ENCODE measurements around the gene RPS6KA2.

The RPS6KA2 gene

GRCh38 chr6:166497087-166497899, 129.8 kb downstream of the RPS6KA2 start:
- DNase-seq, result no peak

DNA sequence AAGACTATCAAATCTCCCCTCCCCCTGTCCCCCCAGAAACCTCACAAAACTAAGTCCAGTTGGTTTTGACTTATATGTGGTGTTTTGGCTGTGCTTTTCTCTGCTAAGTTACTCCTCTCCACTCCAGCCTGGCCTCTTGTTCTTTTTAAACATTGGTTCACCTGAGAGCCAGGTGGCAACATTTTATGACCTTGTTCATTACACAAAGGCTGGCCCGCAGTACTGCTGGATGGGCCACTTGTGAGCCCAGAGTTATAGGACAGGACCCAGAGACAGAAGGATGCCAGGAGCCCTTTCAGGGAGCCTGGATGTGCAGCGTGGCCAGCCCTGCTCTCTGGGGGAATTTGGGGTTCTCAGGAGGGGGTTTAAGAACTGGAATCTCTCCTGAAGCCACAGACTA, 130.6 kb downstream of the RPS6KA2 start:
- DNase-seq, result no peak

DNA sequence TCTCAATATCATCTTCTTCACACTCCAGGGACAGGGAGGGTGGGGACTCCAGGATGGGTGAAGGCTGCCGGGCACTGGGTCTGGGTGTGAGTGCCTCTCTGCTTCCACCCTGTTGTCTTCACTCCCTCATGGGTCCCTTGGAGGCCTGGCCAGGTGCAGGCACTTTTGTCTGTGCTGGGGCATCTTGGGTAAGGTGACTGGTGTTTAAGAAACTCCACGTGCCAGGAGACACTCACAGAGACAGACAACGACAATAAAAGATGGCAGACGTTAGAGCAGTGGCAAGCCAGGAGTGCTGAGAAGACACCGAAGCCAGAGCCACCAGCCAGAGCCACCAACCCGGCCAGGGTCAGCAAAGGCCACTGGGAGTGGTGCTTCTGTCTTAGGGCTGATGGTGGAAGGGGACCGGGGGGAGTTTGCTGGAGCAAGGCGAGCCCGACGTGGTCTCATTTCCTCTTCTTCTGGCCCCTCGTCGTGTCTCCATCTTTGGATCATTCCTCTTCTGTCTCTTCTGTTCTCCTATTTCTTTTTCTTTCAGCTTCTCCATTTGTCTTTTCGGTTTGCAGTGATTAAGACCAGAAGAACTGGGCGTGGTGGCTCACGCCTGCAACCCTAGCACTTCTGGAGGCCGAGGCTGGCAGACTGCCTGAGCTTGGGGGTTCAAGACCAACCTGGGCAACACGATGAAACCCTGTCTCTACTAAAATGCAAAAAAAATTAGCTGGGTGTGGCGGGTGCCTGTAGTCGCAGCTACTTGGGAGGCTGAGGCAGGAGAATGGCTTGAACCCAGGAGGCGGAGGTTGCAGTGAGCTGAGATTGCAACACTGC, 131.3 kb downstream of the RPS6KA2 start:
- no peak for DNase-seq

GRCh38 chr6:166494757-166495486, 132.1 kb downstream of the RPS6KA2 start:
- DNase-seq, result no peak

DNA sequence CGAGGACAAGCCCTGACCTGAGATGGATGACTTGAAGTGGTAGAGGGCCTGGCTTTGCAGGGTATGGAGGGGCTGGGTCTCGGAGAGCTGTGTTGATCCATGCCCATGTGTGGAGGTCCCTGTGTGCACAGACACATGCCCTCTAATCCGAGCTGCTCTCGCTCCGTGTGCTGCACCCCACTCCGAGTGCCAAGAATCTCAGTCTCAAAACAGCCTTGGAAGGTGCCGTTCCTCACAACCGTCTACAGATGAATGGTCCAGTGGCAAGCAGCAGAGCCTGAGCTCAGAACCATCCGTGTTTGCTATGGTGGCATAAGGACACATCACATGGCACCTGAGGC, 133.0 kb downstream of the RPS6KA2 start:
- no peak for DNase-seq

DNA sequence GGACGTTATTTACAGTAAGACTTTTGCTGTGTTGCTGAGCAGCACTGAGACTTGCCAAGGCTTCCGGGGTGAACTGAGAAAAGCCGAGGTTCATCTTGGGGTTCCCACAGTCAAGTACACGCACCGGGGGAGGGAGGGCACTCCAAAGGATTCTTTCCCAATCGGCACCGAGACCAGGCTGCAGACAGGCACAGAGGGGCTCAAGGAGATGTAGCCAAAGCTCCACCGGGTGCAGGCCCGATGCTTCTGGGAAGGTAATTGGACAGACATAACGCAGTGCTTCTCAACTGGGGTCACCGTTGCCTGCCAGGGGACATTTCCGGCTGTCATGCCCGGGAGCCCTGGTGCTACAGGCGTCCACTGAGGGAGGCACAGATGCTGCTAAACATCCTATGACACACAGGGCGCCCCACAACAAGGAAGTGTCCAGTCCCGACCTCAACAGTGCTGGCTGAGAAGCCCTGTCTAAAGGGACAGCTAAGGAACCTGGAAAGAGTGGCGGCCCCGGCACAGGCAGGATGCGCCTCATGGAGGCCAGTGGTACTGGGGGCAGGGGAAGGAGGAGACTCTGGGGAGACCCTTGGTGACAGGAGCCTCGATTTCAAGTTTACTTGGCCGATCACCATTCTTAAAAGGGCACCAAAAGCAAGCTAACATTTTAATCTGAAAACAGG, 133.5 kb downstream of the RPS6KA2 start:
- no peak for DNase-seq

DNA sequence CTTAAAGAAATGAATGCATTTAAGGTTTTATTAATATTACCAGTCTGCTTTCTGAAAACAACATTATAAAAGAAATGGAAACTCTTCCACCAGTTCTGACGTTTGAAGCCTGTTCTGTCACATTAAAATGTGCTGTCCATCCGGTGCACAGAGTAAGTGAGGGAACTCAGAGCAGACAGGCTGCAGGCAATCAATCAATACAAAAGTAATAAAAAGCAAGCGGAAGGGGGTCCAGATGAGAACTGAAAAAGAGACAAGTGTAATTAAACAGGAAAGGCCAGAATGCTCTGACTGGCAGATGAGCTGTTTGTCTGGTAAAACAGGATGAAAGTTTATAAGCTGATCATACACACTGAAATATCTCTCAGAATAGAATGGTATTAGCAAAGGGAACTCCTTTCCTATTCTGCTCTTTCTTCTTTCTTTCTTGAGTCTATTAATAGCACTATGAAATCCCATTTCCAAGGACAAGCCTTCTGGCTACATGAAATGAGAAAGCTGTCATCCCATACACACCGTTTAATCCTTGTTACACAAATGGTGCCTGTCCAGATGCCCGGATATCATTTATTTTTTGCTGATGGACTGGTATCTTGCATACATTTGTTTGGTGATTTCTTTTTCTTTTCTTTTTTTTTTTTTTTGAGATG, 134.8 kb downstream of the RPS6KA2 start:
- DNase-seq, result no peak

- DNase-seq, result no peak
Observed at GRCh38 chr6:166490671-166491500, 136.2 kb downstream of the RPS6KA2 start.

- no peak for DNase-seq
Observed at GRCh38 chr6:166489301-166490155, 137.5 kb downstream of the RPS6KA2 start.

DNA sequence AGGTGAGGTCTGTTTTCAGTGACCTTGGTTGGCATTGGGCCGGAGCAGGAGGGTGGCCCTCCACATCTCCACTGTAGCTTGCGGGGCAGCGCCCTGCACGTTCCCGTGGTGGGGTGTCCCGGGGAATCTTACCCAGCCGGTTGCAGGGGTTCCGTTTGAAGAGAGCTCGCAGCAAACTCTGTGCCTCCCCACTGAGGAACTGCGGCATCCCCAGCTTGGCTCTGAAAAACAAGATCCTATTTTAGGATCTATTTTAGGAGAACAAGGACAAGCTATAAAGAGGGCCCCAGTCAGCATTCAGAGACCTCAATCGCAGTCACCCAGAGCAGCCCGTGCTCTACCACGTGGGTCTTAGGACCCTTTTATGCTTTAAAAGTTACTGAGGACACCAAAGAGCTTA, 138.3 kb downstream of the RPS6KA2 start:
- DNase-seq, result no peak

- DNase-seq, result peak; percentile 66
Observed at GRCh38 chr6:166488076-166488685, 138.9 kb downstream of the RPS6KA2 start.

- DNase-seq, result no peak
Observed at GRCh38 chr6:166487148-166487547, 139.9 kb downstream of the RPS6KA2 start.

GRCh38 chr6:166486536-166486880, 140.5 kb downstream of the RPS6KA2 start:
- no peak for DNase-seq

DNA sequence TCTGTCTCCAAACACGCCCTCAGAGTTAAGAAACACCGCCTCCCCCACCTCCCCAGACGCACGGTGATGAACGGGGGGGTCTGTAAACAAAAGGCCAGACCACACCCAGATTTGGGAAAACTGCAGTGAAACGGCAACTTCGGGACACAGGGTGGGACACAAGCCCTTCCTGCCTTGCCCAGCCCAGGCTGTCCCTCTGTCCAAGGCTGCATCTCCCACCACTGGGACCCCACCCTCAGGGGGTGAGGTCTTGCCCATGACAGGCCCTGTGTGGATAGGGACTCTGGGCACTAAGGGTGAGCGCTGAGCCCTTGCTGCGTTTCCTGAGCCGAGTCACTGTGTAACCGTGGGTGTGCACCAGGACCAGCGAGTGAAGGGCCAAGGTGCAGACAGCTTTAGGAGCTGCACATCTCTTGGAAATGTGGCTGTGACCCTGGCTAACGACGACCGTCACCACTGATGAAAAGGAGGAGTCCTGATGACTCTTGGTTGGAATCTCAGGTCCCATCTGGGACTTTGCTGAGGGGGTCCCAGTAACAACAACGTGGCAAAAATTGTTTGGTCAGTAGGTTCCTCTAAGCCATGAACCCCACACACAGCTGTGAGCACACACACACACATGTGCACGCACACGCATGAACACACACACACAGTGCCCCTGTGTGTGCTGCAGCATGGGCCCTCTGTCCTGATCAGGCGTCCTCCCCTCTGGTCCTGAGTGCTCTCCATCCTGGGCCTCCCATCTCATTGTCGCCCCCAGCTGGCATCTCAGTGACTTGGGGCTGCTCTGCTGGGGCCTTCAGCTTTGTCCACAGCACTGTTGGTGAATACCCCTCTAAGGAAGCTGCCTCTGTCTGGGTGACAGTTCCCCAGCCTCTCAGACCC, 141.2 kb downstream of the RPS6KA2 start:
- DNase-seq, result no peak

DNA sequence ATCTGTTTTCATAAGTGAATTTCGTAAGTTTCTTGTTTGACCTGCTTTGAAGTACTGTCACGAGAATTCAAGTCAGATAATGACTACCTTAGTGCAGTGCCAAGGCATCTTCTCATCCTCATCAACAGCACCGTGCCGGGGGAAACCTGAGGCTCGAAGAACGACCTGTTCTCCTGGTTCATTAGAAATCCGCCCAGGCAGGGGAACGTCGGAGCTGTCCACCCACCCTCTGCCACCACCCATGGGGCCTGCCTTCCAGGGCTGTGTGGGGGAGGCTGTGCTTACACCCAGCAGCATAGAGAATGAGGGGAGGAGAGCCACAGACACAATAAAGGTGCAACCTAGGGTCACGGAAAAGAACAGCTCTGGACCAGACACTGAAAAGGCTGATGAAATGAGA, 142.2 kb downstream of the RPS6KA2 start:
- no peak for DNase-seq

GRCh38 chr6:166483573-166484250, 143.3 kb downstream of the RPS6KA2 start:
- DNase-seq, result no peak

DNA sequence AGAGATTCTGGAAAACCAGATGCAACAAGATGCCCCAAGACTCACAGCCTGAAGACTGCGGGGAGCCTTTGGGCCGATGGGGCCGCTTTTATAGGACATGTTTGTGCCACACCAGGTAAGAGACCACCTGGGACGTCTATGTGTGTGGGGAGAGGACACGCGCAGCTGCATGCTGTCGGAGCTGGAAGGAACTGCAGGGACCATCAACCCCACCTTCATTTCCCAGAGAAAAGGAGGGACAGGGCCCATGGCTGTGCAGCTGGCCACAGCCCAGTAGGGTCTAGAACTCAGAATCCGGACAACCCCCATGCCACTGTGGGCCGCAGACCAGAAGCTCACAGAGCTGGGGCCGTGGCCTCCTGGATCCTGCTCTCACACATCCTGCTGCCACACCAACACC, 144.0 kb downstream of the RPS6KA2 start:
- no peak for DNase-seq

DNA sequence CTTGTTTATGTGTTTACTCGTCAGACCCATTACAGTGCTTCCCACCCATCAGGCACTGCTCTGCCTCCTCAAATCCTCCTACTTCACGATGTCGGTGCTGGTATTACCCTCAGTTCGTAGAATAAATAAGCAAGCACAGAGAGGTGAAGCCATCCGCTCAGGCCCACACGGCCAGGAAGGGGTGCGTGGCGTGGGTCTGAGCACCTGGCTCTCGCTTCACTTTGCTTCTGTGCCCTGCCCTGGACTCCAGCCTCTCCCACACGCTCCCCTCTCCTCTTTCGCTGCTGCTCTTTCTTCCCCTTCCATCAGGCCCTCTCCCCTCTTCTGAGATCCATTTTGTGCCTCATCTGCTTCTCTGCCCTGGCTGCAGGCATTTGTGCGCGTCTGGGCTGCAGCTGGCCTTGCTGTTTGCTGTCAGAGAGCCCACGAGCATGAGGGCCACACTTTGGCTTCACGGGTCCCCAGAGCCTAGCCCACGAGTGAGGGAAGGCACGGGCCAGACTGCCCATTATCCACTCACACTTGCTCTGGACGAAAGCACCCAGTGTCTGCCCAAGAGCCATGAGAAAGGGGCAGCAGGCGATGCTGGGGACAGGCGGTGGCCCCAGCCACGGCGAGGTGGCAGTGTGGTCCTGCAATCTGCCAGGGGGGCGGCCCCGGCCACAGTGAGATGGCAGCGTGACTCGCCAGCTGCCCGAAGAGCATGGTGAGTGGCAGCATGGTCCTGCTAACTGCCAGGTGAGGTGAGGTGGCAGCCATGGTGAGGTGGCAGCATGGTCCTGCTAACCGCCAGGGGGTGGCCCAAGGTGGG, 148.1 kb downstream of the RPS6KA2 start:
- DNase-seq, result no peak
